ENCODE data around the gene KRTAP9-7. TPM values are rescaled to one million over a fixed set of nuclear protein-coding genes. Genes with fewer than 3 reads are reported as not detected.
"Not testable (repeated sequence)": the region's sequence is repeated elsewhere in the genome, so short reads cannot be mapped to it uniquely, and the experiment has no call there.

The KRTAP9-7 gene, protein sequence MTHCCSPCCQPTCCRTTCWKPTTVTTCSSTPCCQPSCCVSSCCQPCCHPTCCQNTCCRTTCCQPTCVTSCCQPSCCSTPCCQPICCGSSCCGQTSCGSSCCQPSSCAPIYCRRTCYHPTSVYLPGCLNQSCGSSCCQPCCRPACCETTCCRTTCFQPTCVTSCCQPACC
- 10 to 100 TPM in 1 of 4 donors, 1 to 10 TPM in 1, not detected in 2; 10.0 to 20.3 TPM for total RNA-seq

- WGBS, result 100% methylated on average over 2 of the region's 3 CpGs
Observed at GRCh38 chr17:41275648-41276190, at the start of gene KRTAP9-7. Gene KRTAP9-7, plus strand, starts transcription at chr17:41275698. Its CDS starts 0 bp downstream, at chr17:41275698.

GRCh38 chr17:41226051-41226450 lies 49.4 kb upstream of the KRTAP9-7 start:
- Histone ChIP-seq H3K4me1 (no peaks in the 10 kb centered on the region), H3K9me3 (no peaks in the 10 kb centered on the region), H3K4me3 (no peak overlapping the region), H3K27me3 (no peaks in the 10 kb centered on the region), H3K36me3 (no peaks in the 10 kb centered on the region), H3K27ac (no peak overlapping the region)
- TF ChIP-seq EP300 (IDR thresholded peaks at IDR 0.05), result no peak
- no peak for TF ChIP-seq POLR2A (IDR thresholded peaks at IDR 0.05)
- TF ChIP-seq CTCF (IDR thresholded peaks at IDR 0.05), result no peak
- TF ChIP-seq POLR2AphosphoS5 (IDR thresholded peaks at IDR 0.05), result no peak
- 95% methylated on average over 6 of the region's 6 CpGs for WGBS
- DNase-seq (ENCODE audit: low spot score in 2 of 2), result no peak

More at GRCh38 chr17:41275648-41276190, at the start of gene KRTAP9-7:
- H3K4me3 ChIP-seq; H3K36me3 ChIP-seq; H3K27ac ChIP-seq; H3K9me3 ChIP-seq; H3K4me1 ChIP-seq; DNase-seq (ENCODE audit: low spot score in 2 of 2); H3K27me3 ChIP-seq: not testable (repeated sequence)

- H3K4me3 ChIP-seq; H3K36me3 ChIP-seq; H3K27me3 ChIP-seq; DNase-seq (ENCODE audit: low spot score in 2 of 2); H3K4me1 ChIP-seq; H3K9me3 ChIP-seq; H3K27ac ChIP-seq: not testable (repeated sequence)
- WGBS, result 80% methylated on average over 1 of the region's 4 CpGs
Observed at GRCh38 chr17:41226598-41227095, 48.9 kb upstream of the KRTAP9-7 start, which contains the start of gene KRTAP9-2. Gene KRTAP9-2, plus strand, starts transcription at chr17:41226648. Its CDS starts 7 bp downstream, at chr17:41226655.

GRCh38 chr17:41230094-41230493 lies 45.4 kb upstream of the KRTAP9-7 start:
- H3K27me3 ChIP-seq, result peaks cover 11% of the 10 kb centered on the region
- no peak overlapping the region for H3K4me3 ChIP-seq
- no peaks in the 10 kb centered on the region for H3K36me3 ChIP-seq
- TF ChIP-seq EP300 (IDR thresholded peaks at IDR 0.05) (no peak), POLR2A (IDR thresholded peaks at IDR 0.05) (no peak)
- H3K9me3 ChIP-seq, result no peaks in the 10 kb centered on the region
- no peak for DNase-seq (ENCODE audit: low spot score in 2 of 2)
- H3K27ac ChIP-seq, result no peak overlapping the region
- no peaks in the 10 kb centered on the region for H3K4me1 ChIP-seq

- Histone ChIP-seq H3K36me3 (no peaks in the 10 kb centered on the region), H3K9me3 (no peaks in the 10 kb centered on the region), H3K27ac (no peak overlapping the region), H3K4me1 (no peaks in the 10 kb centered on the region), H3K27me3 (peaks cover 11% of the 10 kb centered on the region), H3K4me3 (no peak overlapping the region)
- WGBS, result 89% methylated on average over 6 of the region's 6 CpGs
- TF ChIP-seq CTCF (IDR thresholded peaks at IDR 0.05), result no peak
- no peak for TF ChIP-seq POLR2A (IDR thresholded peaks at IDR 0.05)
- TF ChIP-seq POLR2AphosphoS5 (IDR thresholded peaks at IDR 0.05), result no peak
- no peak for TF ChIP-seq EP300 (IDR thresholded peaks at IDR 0.05)
- no peak for DNase-seq (ENCODE audit: low spot score in 2 of 2)
Observed at GRCh38 chr17:41231731-41232130, 43.8 kb upstream of the KRTAP9-7 start.

DNA sequence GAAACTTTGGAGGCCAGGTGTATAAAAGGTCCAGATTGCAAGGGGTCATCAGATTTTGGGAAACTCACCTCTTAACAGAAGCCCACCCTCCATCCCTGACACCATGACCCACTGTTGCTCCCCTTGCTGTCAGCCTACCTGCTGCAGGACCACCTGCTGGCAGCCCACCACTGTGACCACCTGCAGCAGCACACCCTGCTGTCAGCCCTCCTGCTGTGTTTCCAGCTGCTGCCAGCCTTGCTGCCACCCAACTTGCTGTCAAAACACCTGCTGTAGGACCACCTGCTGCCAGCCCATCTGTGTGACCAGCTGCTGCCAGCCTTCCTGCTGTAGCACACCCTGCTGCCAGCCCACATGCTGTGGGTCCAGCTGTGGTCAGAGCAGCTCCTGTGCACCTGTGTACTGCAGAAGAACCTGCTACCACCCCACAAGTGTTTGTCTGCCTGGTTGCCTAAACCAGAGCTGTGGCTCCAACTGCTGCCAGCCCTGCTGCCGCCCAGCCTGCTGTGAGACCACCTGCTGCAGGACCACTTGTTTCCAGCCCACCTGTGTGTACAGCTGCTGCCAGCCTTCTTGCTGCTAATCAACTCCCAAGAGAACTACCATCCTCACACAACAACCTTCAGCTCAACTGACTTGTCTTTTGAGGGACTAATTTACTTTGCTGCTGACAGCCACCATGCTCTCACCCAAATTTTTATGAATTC lies 42.9 kb upstream of the KRTAP9-7 start, which contains the start of gene KRTAP9-3:
Gene KRTAP9-3, plus strand, starts transcription at position 51 of the 707 bp plus-strand sequence. Its CDS starts 53 bp downstream, at position 104.
- WGBS, result 100% methylated on average over 1 of the region's 1 CpG
- peaks cover 11% of the 10 kb centered on the region for H3K27me3 ChIP-seq
- not testable (repeated sequence) for DNase-seq (ENCODE audit: low spot score in 2 of 2); H3K27ac ChIP-seq; H3K4me3 ChIP-seq; H3K36me3 ChIP-seq; H3K9me3 ChIP-seq; H3K4me1 ChIP-seq

DNA sequence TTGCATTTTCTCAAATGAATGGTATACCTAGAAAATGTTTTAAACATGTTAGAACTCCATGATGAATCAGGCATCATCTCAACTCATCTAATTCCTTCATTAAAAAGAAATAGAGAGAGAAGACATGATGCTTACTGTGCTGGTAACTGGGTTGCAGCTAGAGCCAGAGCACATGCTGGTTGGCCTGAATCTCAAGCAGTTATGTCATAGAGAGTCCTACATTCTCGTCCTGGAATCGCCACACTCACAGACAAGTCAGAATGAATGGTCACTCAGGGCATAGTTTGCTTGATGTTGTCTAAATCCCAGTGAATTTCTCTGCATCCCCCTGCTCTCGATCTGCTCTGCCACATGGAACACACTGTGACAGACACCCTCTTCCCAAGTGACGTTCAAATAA lies 38.4 kb upstream of the KRTAP9-7 start:
- H3K36me3 ChIP-seq; H3K4me1 ChIP-seq; H3K27ac ChIP-seq; H3K9me3 ChIP-seq; DNase-seq (ENCODE audit: low spot score in 2 of 2); H3K4me3 ChIP-seq: not testable (repeated sequence)
- 66% methylated on average over 4 of the region's 4 CpGs for WGBS
- peaks cover 11% of the 10 kb centered on the region for H3K27me3 ChIP-seq

- WGBS, result 44% methylated on average over 1 of the region's 3 CpGs
Observed at GRCh38 chr17:41237949-41238437, 37.5 kb upstream of the KRTAP9-7 start, which contains the start of gene KRTAP9-8. Gene KRTAP9-8, plus strand, starts transcription at chr17:41237999. Its CDS starts 53 bp downstream, at chr17:41238052.

DNA sequence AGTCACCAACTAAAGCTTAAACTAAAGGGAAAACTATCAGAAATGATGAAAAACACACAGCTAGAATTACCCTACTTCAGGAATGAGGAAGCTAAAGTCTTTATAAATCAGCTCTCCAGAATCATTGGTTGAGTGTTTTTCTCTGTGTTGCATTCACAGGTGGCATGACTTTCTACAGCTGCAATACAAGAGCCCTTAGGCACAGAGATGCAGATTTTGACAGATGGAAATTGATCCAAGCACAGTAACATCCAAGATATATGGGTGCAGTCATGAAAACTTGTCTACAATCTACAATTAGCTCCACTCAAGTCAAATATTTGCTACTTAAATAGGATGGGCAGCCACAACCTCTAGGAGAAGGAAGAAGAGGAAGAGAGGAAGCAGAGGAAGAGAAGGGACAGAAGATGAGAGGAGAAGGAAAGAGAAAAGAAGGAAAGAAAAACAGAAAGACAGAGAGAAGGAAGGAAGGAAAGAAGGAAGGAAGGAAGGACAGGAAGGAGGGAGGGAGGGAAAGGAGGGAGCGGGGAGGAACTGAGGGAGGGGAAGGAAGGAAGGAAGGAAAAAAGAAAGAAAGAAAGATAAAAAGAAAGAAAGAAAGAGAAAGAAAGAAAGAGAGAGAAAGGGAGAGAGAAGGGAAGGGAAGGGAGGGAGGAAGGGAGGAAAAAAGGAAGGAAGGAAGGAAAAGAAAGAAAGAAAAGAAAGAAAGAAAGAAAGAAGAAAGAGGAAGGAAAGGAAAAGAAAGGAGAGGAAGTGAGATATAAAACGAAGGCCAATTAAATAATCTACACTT lies 28.3 kb upstream of the KRTAP9-7 start:
- not testable (repeated sequence) for H3K27ac ChIP-seq; H3K36me3 ChIP-seq; H3K9me3 ChIP-seq; H3K4me1 ChIP-seq; H3K27me3 ChIP-seq; DNase-seq (ENCODE audit: low spot score in 2 of 2); H3K4me3 ChIP-seq
- 57% methylated on average over 2 of the region's 2 CpGs for WGBS

More at GRCh38 chr17:41237949-41238437, 37.5 kb upstream of the KRTAP9-7 start, which contains the start of gene KRTAP9-8:
- not testable (repeated sequence) for H3K27ac ChIP-seq; H3K36me3 ChIP-seq; H3K27me3 ChIP-seq; H3K4me3 ChIP-seq; H3K4me1 ChIP-seq; H3K9me3 ChIP-seq; DNase-seq (ENCODE audit: low spot score in 2 of 2)

DNA sequence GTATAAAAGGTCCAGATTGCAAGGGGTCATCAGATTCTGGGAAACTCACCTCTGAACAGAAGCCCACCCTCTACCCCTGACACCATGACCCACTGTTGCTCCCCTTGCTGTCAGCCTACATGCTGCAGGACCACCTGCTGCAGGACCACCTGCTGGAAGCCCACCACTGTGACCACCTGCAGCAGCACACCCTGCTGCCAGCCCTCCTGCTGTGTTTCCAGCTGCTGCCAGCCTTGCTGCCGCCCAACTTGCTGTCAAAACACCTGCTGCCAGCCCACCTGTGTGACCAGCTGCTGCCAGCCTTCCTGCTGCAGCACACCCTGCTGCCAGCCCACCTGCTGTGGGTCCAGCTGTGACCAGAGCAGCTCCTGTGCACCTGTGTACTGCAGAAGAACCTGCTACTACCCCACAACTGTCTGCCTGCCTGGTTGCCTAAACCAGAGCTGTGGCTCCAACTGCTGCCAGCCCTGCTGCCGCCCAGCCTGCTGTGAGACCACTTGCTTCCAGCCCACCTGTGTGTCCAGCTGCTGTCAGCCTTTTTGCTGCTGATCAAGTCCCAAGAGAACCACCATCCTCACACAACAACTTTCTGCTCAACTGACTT lies 25.8 kb upstream of the KRTAP9-7 start, which contains the start of gene KRTAP9-4:
Gene KRTAP9-4, plus strand, starts transcription at position 51 of the 604 bp plus-strand sequence. Its CDS starts 34 bp downstream, at position 85.
- H3K27me3 ChIP-seq; H3K36me3 ChIP-seq; H3K4me3 ChIP-seq; H3K9me3 ChIP-seq; DNase-seq (ENCODE audit: low spot score in 2 of 2); H3K4me1 ChIP-seq; H3K27ac ChIP-seq: not testable (repeated sequence)
- WGBS, result 73% methylated on average over 1 of the region's 2 CpGs

All from suprapubic skin (tissue), 4 donors.